ENCODE measurements around the gene NNAT. TPM values are rescaled to one million over a fixed set of nuclear protein-coding genes. Genes with fewer than 3 reads are reported as not detected.

The NNAT gene
- total RNA-seq, 1 donor from 2014 or later, result 2.7 TPM

DNA sequence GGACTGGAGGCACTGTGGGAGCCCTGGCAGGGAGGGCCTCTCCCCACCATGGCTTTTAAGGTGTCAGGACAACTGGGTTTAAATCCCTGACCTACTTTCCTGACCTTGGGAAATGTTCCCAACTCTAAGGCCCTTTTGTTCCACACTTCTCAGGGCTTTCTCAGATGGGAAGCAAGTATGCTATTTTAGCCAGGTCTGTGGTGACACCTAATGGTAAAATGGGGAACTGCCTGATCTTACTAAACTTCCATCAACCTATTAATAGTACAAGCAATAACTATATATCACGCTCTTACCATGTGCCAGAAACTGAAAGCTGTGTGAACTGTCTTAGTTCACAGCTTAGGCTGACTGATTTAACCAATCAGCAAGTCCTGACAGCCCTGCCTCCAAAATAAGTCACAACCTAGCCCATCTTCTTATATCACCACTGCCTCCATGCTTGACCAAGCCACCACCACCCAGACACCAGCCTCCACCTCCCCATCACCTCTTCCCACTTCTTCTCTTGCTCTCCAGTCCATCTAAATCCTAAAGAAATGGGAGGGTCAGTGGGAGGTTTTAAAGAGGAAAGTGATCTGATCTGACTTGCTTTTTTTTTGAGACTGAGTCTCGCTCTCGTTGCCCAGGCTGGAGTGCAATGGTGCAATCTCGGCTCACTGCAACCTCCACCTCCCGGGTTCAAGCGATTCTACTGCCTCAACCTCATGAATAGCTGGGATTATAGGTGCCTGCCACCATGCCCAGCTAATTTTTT lies 13.5 kb downstream of the NNAT start:
- Mint-ChIP-seq H3K27me3 (ENCODE audit: low read depth) (peaks cover 7% of the 10 kb centered on the region), H3K27ac (ENCODE audit: unreplicated experiment) (peak overlapping the region; percentile 42), H3K4me1 (ENCODE audit: low read depth) (peaks cover 6% of the 10 kb centered on the region), H3K4me3 (ENCODE audit: unreplicated experiment) (no peak overlapping the region), H3K9me3 (ENCODE audit: low read depth) (no peaks in the 10 kb centered on the region), H3K36me3 (ENCODE audit: low read depth) (no peaks in the 10 kb centered on the region)
- no peak for DNase-seq (ENCODE audit: low spot score)
- TF ChIP-seq, protein P1, sequence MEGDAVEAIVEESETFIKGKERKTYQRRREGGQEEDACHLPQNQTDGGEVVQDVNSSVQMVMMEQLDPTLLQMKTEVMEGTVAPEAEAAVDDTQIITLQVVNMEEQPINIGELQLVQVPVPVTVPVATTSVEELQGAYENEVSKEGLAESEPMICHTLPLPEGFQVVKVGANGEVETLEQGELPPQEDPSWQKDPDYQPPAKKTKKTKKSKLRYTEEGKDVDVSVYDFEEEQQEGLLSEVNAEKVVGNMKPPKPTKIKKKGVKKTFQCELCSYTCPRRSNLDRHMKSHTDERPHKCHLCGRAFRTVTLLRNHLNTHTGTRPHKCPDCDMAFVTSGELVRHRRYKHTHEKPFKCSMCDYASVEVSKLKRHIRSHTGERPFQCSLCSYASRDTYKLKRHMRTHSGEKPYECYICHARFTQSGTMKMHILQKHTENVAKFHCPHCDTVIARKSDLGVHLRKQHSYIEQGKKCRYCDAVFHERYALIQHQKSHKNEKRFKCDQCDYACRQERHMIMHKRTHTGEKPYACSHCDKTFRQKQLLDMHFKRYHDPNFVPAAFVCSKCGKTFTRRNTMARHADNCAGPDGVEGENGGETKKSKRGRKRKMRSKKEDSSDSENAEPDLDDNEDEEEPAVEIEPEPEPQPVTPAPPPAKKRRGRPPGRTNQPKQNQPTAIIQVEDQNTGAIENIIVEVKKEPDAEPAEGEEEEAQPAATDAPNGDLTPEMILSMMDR (IDR thresholded peaks at IDR 0.05), result peak; percentile 94

DNA sequence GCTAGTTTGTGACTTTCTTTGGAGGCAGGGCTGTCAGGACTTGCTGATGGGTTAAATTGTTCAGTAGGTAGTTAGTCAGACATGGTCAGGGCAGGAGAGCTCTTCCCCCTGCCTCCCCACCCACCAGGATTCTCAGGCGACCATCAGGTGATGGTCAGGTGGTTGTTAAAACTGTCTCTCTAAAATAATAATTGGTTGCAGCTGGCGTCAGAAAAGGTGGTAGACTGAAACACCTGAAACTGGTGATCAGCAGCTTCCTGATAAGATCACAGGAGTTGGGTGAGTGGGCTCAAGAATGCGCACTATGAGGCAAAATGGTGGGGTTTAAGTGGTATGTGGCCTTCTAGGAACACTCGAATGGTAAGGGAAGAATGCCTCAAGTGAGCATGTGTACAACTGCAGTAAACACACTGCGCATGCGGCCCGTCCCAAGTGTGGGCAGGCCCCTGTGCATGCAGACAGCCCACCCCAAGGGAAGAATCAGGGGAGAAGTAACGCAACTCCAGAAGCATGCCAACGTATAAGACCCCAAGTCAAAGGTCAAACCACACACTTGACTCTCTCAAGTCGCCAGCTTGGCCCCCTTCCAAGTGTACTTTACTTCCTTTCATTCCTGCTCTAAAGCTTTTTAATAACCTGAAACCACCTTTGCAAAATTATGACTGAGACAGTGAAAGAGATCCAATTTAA lies 14.5 kb downstream of the NNAT start:
- Mint-ChIP-seq H3K4me3 (ENCODE audit: unreplicated experiment) (no peak overlapping the region), H3K27ac (ENCODE audit: unreplicated experiment) (no peak overlapping the region), H3K36me3 (ENCODE audit: low read depth) (no peaks in the 10 kb centered on the region), H3K27me3 (ENCODE audit: low read depth) (peaks cover 11% of the 10 kb centered on the region), H3K9me3 (ENCODE audit: low read depth) (no peaks in the 10 kb centered on the region), H3K4me1 (ENCODE audit: low read depth) (peaks cover 6% of the 10 kb centered on the region)
- TF ChIP-seq, protein P1 (IDR thresholded peaks at IDR 0.05), result no peak
- DNase-seq (ENCODE audit: low spot score), result no peak

DNA sequence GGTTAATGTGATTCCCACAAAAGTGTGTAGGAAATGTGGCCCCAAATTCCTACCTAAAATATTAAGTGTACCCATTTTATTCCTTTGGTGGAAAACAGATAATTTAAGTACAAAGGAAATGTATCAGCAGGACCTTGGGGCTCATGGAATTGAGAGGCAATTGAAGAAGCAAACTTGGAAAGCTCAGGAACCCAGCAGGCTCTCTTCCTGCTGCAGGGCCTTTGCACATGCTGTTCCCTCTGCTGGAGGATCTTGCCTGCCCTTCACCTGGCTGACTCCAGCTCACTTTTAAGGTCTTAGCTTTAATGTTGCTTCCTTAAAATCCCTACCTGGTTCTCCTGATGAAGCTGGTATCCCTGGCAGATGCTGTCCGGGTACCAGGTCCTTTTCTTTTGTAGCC lies 16.5 kb downstream of the NNAT start:
- H3K27me3 Mint-ChIP-seq (ENCODE audit: low read depth), result peaks cover 11% of the 10 kb centered on the region
- H3K36me3 Mint-ChIP-seq (ENCODE audit: low read depth), result no peaks in the 10 kb centered on the region
- no peaks in the 10 kb centered on the region for H3K9me3 Mint-ChIP-seq (ENCODE audit: low read depth)
- H3K4me1 Mint-ChIP-seq (ENCODE audit: low read depth), result peaks cover 6% of the 10 kb centered on the region
- no peak overlapping the region for H3K27ac Mint-ChIP-seq (ENCODE audit: unreplicated experiment)
- no peak overlapping the region for H3K4me3 Mint-ChIP-seq (ENCODE audit: unreplicated experiment)
- TF ChIP-seq, protein P1 (IDR thresholded peaks at IDR 0.05), result no peak
- no peak for DNase-seq (ENCODE audit: low spot score)

DNA sequence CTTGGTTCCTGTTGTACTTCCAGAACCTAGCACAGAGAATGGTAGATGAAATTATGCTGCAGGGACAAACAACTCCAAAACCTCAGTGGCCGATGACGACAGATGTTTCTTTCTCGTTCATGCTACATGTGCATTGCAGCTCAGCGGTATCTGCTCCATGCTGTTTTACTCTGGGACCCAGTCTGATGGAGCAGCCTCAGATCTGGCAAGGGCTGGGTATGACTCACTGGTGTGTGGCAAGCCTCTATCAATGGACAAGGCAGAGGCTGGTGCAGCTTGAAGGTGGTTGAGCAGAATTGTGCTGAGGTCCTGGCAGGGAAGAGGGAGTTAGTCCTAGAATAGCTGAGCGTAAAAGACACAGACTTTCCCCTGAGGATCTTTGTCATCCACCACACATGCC lies 17.0 kb downstream of the NNAT start:
- TF ChIP-seq, protein P1 (IDR thresholded peaks at IDR 0.05), result no peak
- H3K4me1 Mint-ChIP-seq (ENCODE audit: low read depth), result peaks cover 6% of the 10 kb centered on the region
- peaks cover 11% of the 10 kb centered on the region for H3K27me3 Mint-ChIP-seq (ENCODE audit: low read depth)
- H3K4me3 Mint-ChIP-seq (ENCODE audit: unreplicated experiment), result no peak overlapping the region
- no peak for DNase-seq (ENCODE audit: low spot score)
- H3K9me3 Mint-ChIP-seq (ENCODE audit: low read depth), result no peaks in the 10 kb centered on the region
- no peak overlapping the region for H3K27ac Mint-ChIP-seq (ENCODE audit: unreplicated experiment)
- no peaks in the 10 kb centered on the region for H3K36me3 Mint-ChIP-seq (ENCODE audit: low read depth)

DNA sequence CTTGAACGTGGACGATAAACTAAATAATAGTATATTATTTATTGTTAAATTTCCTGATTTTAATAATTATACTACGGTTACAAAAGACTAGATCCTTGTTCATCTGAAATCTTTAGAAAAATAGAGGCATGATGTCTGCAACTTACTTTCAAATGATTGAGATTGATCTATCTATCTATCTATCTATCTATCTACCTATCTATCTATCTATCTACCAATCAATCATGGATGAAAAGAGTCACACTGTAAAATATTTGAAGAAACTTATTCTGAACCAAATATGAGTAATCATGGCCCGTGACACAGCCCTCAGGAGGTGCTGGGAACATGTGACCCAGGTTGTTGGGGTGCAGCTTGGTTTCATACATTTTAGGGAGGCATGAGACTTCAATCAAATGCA lies 18.4 kb downstream of the NNAT start:
- Mint-ChIP-seq H3K4me3 (ENCODE audit: unreplicated experiment) (no peak overlapping the region), H3K4me1 (ENCODE audit: low read depth) (peaks cover 4% of the 10 kb centered on the region), H3K9me3 (ENCODE audit: low read depth) (no peaks in the 10 kb centered on the region), H3K27ac (ENCODE audit: unreplicated experiment) (no peak overlapping the region), H3K27me3 (ENCODE audit: low read depth) (peaks cover 11% of the 10 kb centered on the region), H3K36me3 (ENCODE audit: low read depth) (no peaks in the 10 kb centered on the region)
- no peak for DNase-seq (ENCODE audit: low spot score)
- TF ChIP-seq, protein P1 (IDR thresholded peaks at IDR 0.05), result no peak

Data from chondrocyte (in vitro differentiated cells).